PC-9 (cell line): Measurements from ENCODE around the gene FREM2. TPM values are rescaled to one million over a fixed set of nuclear protein-coding genes. Genes with fewer than 3 reads are reported as not detected.

Source experiments
- BruUV-seq: library from RNA; stranded (reverse); fragments of 400-500 nt; replicated peaks from 2 replicates; lab custom pipeline; 2021; lab: Mats Ljungman, UMichigan
- CTCF ChIA-PET: fragments of 300-600 bp; sonication (Branson Sonifier 250); formaldehyde crosslinking; loops from one replicate; lab custom pipeline; 2022; ENCODE audit warnings: antibody characterized with exemption; lab: Charles Lee
- POLR2A ChIA-PET: fragments of 300-600 bp; sonication (Branson Sonifier 250); formaldehyde crosslinking; loops from one replicate; lab custom pipeline; 2022; ENCODE audit warnings: antibody characterized with exemption; ENCODE audit not compliant: unreplicated experiment; lab: Charles Lee
- DNase-seq, 2 experiments: peaks; one replicate each; pipeline versions ENCODE4 v3.0.0 to v3.0.0-alpha.2; 2015 to 2022; ENCODE audit warnings: mixed read lengths in 1 of 2
- H2AFZ ChIP-seq: fragments of 200-600 bp; sonication (generic); 2 replicates; pipeline ENCODE4 v1.8.1; 2017; ENCODE audit warnings: antibody characterized with exemption
- H3F3A ChIP-seq: fragments of 200-600 bp; sonication (generic); 2 replicates; pipeline ENCODE4 v1.8.1; 2017; ENCODE audit warnings: antibody characterized with exemption, mild to moderate bottlenecking, low read depth; ENCODE audit not compliant: insufficient read depth
- H3K27ac ChIP-seq: fragments of 200-600 bp; sonication (generic); 2 replicates; pipeline ENCODE4 v1.6.1; 2016; ENCODE audit warnings: mixed run types
- H3K27me3 ChIP-seq: fragments of 200-600 bp; sonication (generic); 2 replicates; pipeline ENCODE4 v1.6.1; 2016; ENCODE audit warnings: low read depth, mixed run types; ENCODE audit not compliant: insufficient read depth
- H3K36me3 ChIP-seq: fragments of 200-600 bp; sonication (generic); 2 replicates; pipeline ENCODE4 v1.6.1; 2016; ENCODE audit warnings: low read depth, mixed run types
- H3K4me1 ChIP-seq: fragments of 200-600 bp; sonication (generic); replicated peaks from 2 replicates; pipeline ENCODE4 v1.6.1; 2016; ENCODE audit warnings: mixed run types; ENCODE audit not compliant: insufficient read depth
- H3K4me2 ChIP-seq: fragments of 200-600 bp; sonication (generic); 2 replicates; pipeline ENCODE4 v1.6.1; 2017; ENCODE audit warnings: mixed run types
- H3K4me3 ChIP-seq: fragments of 200-600 bp; sonication (generic); 2 replicates; pipeline ENCODE4 v1.6.1; 2016; ENCODE audit warnings: mixed run types
- H3K79me2 ChIP-seq: fragments of 200-600 bp; sonication (generic); 2 replicates; pipeline ENCODE4 v1.6.1; 2017; ENCODE audit warnings: low read depth, mixed run types
- H3K9me2 ChIP-seq: fragments of 200-600 bp; sonication (generic); 2 replicates; pipeline ENCODE4 v1.8.1; 2017; ENCODE audit warnings: mild to moderate bottlenecking; ENCODE audit not compliant: insufficient read depth
- H3K9me3 ChIP-seq: fragments of 200-600 bp; sonication (generic); 2 replicates; pipeline ENCODE4 v1.8.1; 2016; ENCODE audit warnings: low read depth; ENCODE audit not compliant: insufficient read depth
- H4K20me1 ChIP-seq: fragments of 200-600 bp; sonication (generic); 2 replicates; pipeline ENCODE4 v1.8.1; 2017; ENCODE audit not compliant: insufficient read depth
- EZH2 ChIP-seq: fragments of 200-600 bp; sonication (generic); IDR thresholded peaks from 2 replicates; pipeline ENCODE4 v1.8.0; 2017; ENCODE audit warnings: antibody characterized with exemption, low read depth
- intact Hi-C: fragments of 100-400 bp; cut with micrococcal nuclease; formaldehyde crosslinking; loops from one replicate; pipeline ENCODE4 v1.10.0; 2022; ENCODE audit not compliant: unreplicated experiment
- total RNA-seq: library from RNA; stranded (reverse); gene quantifications from 2 replicates; pipeline ENCODE4 v1.2.3, GENCODE V29; 2021
- TF ChIP-seq, protein P1 (sequence below): fragments of 200-600 bp; sonication (generic); conservative IDR thresholded peaks from 2 replicates; pipeline ENCODE4 v1.6.1; 2017; ENCODE audit warnings: mixed run types, antibody characterized with exemption, mild to moderate bottlenecking, moderate library complexity

FREM2 gene
- total RNA-seq, 1 experiment from 2014 or later = 0.65 TPM

DNA sequence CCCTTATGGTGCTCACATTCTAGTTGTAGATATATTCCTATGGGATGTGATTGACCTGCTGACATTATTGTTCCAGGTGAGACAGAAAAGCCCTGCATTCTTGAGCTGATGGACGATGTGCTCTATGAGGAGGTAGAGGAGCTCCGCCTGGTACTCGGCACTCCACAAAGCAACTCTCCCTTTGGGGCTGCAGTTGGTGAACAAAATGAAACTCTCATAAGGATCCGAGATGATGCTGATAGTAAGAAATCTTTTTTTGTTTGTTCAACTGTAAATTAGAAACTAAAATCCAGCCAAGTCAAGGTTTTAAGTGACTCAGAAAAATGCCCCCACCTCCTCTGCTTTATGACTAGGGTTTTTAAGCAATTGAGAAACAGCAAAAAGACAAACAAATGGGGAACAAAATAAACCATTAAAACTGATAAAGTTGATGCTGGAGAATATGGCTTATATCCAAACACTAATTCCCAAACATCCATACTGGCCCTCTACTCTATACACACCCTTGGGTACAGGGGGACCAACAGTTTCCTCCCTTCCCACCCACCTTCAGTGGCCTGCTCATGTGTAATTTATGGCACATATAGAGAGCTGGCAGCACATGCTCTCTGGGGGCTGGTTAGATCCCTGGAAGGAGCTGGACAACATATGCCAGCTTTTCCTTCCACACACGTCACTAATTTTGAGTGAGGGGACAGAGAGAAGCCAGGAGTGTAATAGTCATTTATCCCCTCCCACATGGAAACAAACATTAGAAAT, 164.2 kb downstream of the FREM2 start:
- Histone ChIP-seq H3K4me2 (no peak overlapping the region), H3K79me2 (no peaks in the 10 kb centered on the region), H4K20me1 (no peaks in the 10 kb centered on the region), H3K27ac (no peak overlapping the region), H3K9me2 (no peaks in the 10 kb centered on the region), H3K9me3 (no peaks in the 10 kb centered on the region; the same call in 1 of the 2 replicates), H2AFZ (no peak overlapping the region), H3K27me3 (no peaks in the 10 kb centered on the region), H3K36me3 (no peaks in the 10 kb centered on the region), H3F3A (no peaks in the 10 kb centered on the region), H3K4me3 (no peak overlapping the region), H3K4me1 (no peaks in the 10 kb centered on the region)
- no TSS peak for BruUV-seq
- intact Hi-C loops = no loop called here
- TF ChIP-seq EZH2 = no peak
- TF ChIP-seq, protein P1, sequence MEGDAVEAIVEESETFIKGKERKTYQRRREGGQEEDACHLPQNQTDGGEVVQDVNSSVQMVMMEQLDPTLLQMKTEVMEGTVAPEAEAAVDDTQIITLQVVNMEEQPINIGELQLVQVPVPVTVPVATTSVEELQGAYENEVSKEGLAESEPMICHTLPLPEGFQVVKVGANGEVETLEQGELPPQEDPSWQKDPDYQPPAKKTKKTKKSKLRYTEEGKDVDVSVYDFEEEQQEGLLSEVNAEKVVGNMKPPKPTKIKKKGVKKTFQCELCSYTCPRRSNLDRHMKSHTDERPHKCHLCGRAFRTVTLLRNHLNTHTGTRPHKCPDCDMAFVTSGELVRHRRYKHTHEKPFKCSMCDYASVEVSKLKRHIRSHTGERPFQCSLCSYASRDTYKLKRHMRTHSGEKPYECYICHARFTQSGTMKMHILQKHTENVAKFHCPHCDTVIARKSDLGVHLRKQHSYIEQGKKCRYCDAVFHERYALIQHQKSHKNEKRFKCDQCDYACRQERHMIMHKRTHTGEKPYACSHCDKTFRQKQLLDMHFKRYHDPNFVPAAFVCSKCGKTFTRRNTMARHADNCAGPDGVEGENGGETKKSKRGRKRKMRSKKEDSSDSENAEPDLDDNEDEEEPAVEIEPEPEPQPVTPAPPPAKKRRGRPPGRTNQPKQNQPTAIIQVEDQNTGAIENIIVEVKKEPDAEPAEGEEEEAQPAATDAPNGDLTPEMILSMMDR = no peak
- ChIA-PET CTCF (no interaction called here), POLR2A (no interaction called here)
- no peak for DNase-seq

GRCh38 chr13:38854226-38854625, 167.3 kb downstream of the FREM2 start:
- no peak for DNase-seq
- no peaks in the 10 kb centered on the region for H3K4me1 ChIP-seq
- no peaks in the 10 kb centered on the region for H3K27me3 ChIP-seq
- ChIA-PET POLR2A (no interaction called here), CTCF (no interaction called here)
- H3K9me2 ChIP-seq = no peaks in the 10 kb centered on the region
- intact Hi-C loops = no loop called here
- H3K36me3 ChIP-seq = no peaks in the 10 kb centered on the region
- H3K4me2 ChIP-seq = no peak overlapping the region
- no peaks in the 10 kb centered on the region for H3F3A ChIP-seq
- no peaks in the 10 kb centered on the region; the same call in 1 of the 2 replicates for H3K9me3 ChIP-seq
- BruUV-seq = no TSS peak
- H3K79me2 ChIP-seq = no peaks in the 10 kb centered on the region
- no peak overlapping the region for H3K4me3 ChIP-seq
- no peak overlapping the region for H2AFZ ChIP-seq
- TF ChIP-seq, protein P1 = no peak
- no peak for TF ChIP-seq EZH2
- H4K20me1 ChIP-seq = no peaks in the 10 kb centered on the region
- no peak overlapping the region for H3K27ac ChIP-seq

DNA sequence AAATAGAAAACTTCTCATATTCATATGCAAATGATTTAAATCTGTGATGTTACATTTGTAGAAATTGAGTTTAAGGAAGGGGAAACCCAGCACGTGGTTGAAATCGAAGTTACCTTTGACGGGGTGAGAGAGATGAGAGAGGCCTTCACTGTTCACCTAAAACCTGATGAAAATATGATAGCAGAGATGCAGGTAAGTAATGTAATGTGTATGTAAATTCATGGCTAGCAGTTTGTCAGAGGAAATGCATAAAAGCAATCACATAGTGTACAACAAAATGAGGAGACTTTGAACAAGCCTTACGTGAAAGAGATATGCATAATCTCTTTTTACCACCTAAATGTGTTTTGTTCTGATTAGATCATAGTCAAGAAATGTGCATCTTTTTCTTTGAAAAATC, 169.2 kb downstream of the FREM2 start:
- no peak overlapping the region for H3K4me2 ChIP-seq
- H3K4me3 ChIP-seq = no peak overlapping the region
- no peaks in the 10 kb centered on the region; the same call in 1 of the 2 replicates for H3K9me3 ChIP-seq
- no peak for DNase-seq
- no peaks in the 10 kb centered on the region for H3K9me2 ChIP-seq
- H3K79me2 ChIP-seq = no peaks in the 10 kb centered on the region
- H3K27ac ChIP-seq = no peak overlapping the region
- POLR2A ChIA-PET = no interaction called here
- no peaks in the 10 kb centered on the region for H4K20me1 ChIP-seq
- no peaks in the 10 kb centered on the region for H3K36me3 ChIP-seq
- H3K4me1 ChIP-seq = no peaks in the 10 kb centered on the region
- H3F3A ChIP-seq = no peaks in the 10 kb centered on the region
- no TSS peak for BruUV-seq
- TF ChIP-seq, protein P1 = no peak
- TF ChIP-seq EZH2 = no peak
- H3K27me3 ChIP-seq = no peaks in the 10 kb centered on the region
- CTCF ChIA-PET = no interaction called here
- intact Hi-C loops = no loop called here
- H2AFZ ChIP-seq = no peak overlapping the region
